ENCODE measurements around the gene ANO9.
"Not testable (repeated sequence)": the region's sequence is repeated elsewhere in the genome, so short reads cannot be mapped to it uniquely, and the experiment has no call there.

Gene ANO9

GRCh38 chr11:414318-414857 is 27.4 kb downstream of the ANO9 start:
- DNase-seq (ENCODE audit: low read depth): no peak

GRCh38 chr11:413120-414081 is 28.4 kb downstream of the ANO9 start:
- DNase-seq (ENCODE audit: low read depth): no peak

GRCh38 chr11:412641-413119 is 29.1 kb downstream of the ANO9 start:
- no peak for DNase-seq (ENCODE audit: low read depth)

GRCh38 chr11:411520-411919 is 30.3 kb downstream of the ANO9 start:
- not testable (repeated sequence) for DNase-seq (ENCODE audit: low read depth)

GRCh38 chr11:410711-411110 is 31.1 kb downstream of the ANO9 start:
- DNase-seq (ENCODE audit: low read depth): not testable (repeated sequence)

GRCh38 chr11:409600-410483 is 32.0 kb downstream of the ANO9 start:
- DNase-seq (ENCODE audit: low read depth): no peak

GRCh38 chr11:409008-409599 is 32.7 kb downstream of the ANO9 start:
- no peak for DNase-seq (ENCODE audit: low read depth)

- no peak for DNase-seq (ENCODE audit: low read depth)
These were observed 33.4 kb downstream of the ANO9 start for GRCh38 chr11:408154-409007.

GRCh38 chr11:407651-408123 is 34.1 kb downstream of the ANO9 start:
- no peak for DNase-seq (ENCODE audit: low read depth)

GRCh38 chr11:406796-407650 is 34.8 kb downstream of the ANO9 start:
- DNase-seq (ENCODE audit: low read depth): peak; percentile 84

- DNase-seq (ENCODE audit: low read depth): no peak
These were observed 35.6 kb downstream of the ANO9 start for GRCh38 chr11:405954-406795.

- DNase-seq (ENCODE audit: low read depth): no peak
These were observed 36.4 kb downstream of the ANO9 start for GRCh38 chr11:405323-405953.

GRCh38 chr11:404551-405264 is 37.1 kb downstream of the ANO9 start:
- no peak for DNase-seq (ENCODE audit: low read depth)

- no peak for DNase-seq (ENCODE audit: low read depth)
These were observed 37.9 kb downstream of the ANO9 start for GRCh38 chr11:403761-404431.

GRCh38 chr11:403021-403760 is 38.6 kb downstream of the ANO9 start:
- DNase-seq (ENCODE audit: low read depth): no peak

- not testable (repeated sequence) for DNase-seq (ENCODE audit: low read depth)
These were observed 40.6 kb downstream of the ANO9 start for GRCh38 chr11:401196-401595.

All from iris pigment epithelial cell (primary cell).